ENCODE results near the gene SEMA3D.

Gene SEMA3D

GRCh38 chr7:85186521-85187241 is at the start of gene SEMA3D:
SEMA3D (minus strand) TSS chr7:85187056; CDS start chr7:85121891, 65,165 bp downstream.
- DNase-seq (ENCODE audit: low read depth in 1 of 2, low spot score in 1 of 2): no peak

GRCh38 chr7:85234730-85235129 is 47.9 kb upstream of the SEMA3D start:
- DNase-seq (ENCODE audit: low read depth in 1 of 2, low spot score in 1 of 2): no peak

- no peak for DNase-seq (ENCODE audit: low read depth in 1 of 2, low spot score in 1 of 2)
Measured at GRCh38 chr7:85232068-85232467, 45.2 kb upstream of the SEMA3D start.

GRCh38 chr7:85230623-85231022 is 43.8 kb upstream of the SEMA3D start:
- DNase-seq (ENCODE audit: low read depth in 1 of 2, low spot score in 1 of 2): no peak

GRCh38 chr7:85229544-85229943 is 42.7 kb upstream of the SEMA3D start:
- no peak for DNase-seq (ENCODE audit: low read depth in 1 of 2, low spot score in 1 of 2)

- no peak for DNase-seq (ENCODE audit: low read depth in 1 of 2, low spot score in 1 of 2)
Measured at GRCh38 chr7:85226361-85227085, 39.7 kb upstream of the SEMA3D start.

- DNase-seq (ENCODE audit: low read depth in 1 of 2, low spot score in 1 of 2): no peak
Measured at GRCh38 chr7:85224171-85224570, 37.3 kb upstream of the SEMA3D start.

- DNase-seq (ENCODE audit: low read depth in 1 of 2, low spot score in 1 of 2): no peak
Measured at GRCh38 chr7:85222522-85222921, 35.7 kb upstream of the SEMA3D start.

GRCh38 chr7:85221796-85222195 is 34.9 kb upstream of the SEMA3D start:
- no peak for DNase-seq (ENCODE audit: low read depth in 1 of 2, low spot score in 1 of 2)

- no peak for DNase-seq (ENCODE audit: low read depth in 1 of 2, low spot score in 1 of 2)
Measured at GRCh38 chr7:85220651-85221050, 33.8 kb upstream of the SEMA3D start.

GRCh38 chr7:85220023-85220422 is 33.2 kb upstream of the SEMA3D start:
- DNase-seq (ENCODE audit: low read depth in 1 of 2, low spot score in 1 of 2): no peak

GRCh38 chr7:85217085-85217484 is 30.2 kb upstream of the SEMA3D start:
- DNase-seq (ENCODE audit: low read depth in 1 of 2, low spot score in 1 of 2): no peak

- DNase-seq (ENCODE audit: low read depth in 1 of 2, low spot score in 1 of 2): no peak
Measured at GRCh38 chr7:85215098-85215497, 28.2 kb upstream of the SEMA3D start.

GRCh38 chr7:85213500-85213899 is 26.6 kb upstream of the SEMA3D start:
- DNase-seq (ENCODE audit: low read depth in 1 of 2, low spot score in 1 of 2): no peak

- no peak for DNase-seq (ENCODE audit: low read depth in 1 of 2, low spot score in 1 of 2)
Measured at GRCh38 chr7:85205754-85206153, 18.9 kb upstream of the SEMA3D start.

GRCh38 chr7:85204496-85204895 is 17.6 kb upstream of the SEMA3D start:
- DNase-seq (ENCODE audit: low read depth in 1 of 2, low spot score in 1 of 2): no peak

- no peak for DNase-seq (ENCODE audit: low read depth in 1 of 2, low spot score in 1 of 2)
Measured at GRCh38 chr7:85204061-85204460, 17.2 kb upstream of the SEMA3D start.

- no peak for DNase-seq (ENCODE audit: low read depth in 1 of 2, low spot score in 1 of 2)
Measured at GRCh38 chr7:85201209-85201608, 14.4 kb upstream of the SEMA3D start.

GRCh38 chr7:85196696-85197095 is 9.8 kb upstream of the SEMA3D start:
- DNase-seq (ENCODE audit: low read depth in 1 of 2, low spot score in 1 of 2): no peak

- no peak for DNase-seq (ENCODE audit: low read depth in 1 of 2, low spot score in 1 of 2)
Measured at GRCh38 chr7:85191383-85191782, 4.5 kb upstream of the SEMA3D start.

- DNase-seq (ENCODE audit: low read depth in 1 of 2, low spot score in 1 of 2): no peak
Measured at GRCh38 chr7:85186083-85186520, 754 bp downstream of the SEMA3D start.

- DNase-seq (ENCODE audit: low read depth in 1 of 2, low spot score in 1 of 2): no peak
Measured at GRCh38 chr7:85185424-85186082, 1.3 kb downstream of the SEMA3D start.

Measured in activated CD4-positive, alpha-beta T cell treated with anti-CD3 and anti-CD28 coated beads, Interleukin-2, amount 50 U/mL, for 24 hours (primary cell).